Measurements from ENCODE around the gene PIEZO2.

DNA sequence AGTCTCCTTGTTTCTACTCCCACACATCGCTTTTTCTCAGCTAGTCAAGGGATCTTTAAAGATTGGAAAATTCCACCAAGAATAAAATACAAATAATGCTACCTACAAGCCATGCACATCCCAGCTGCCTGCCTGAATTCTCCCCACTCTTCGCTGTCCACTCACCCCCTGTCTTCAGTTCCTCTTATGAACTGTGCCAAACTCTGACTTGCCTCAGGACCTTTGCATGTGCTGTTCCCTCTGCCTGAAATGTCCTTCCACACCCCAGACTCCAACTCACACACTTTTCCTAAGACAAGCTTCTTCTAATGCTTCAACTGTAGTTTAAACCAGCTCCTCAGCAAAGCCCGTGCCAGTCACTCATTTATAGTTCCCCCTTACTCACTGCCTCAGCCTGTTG, 363.6 kb downstream of the PIEZO2 start:
- TF ChIP-seq CTCF (conservative IDR thresholded peaks at IDR 0.05) (no peak), ZFX (IDR thresholded peaks at IDR 0.05) (no peak)

All from C4-2B (cell line).